Ureter (tissue), 1 donor: ENCODE measurements around the gene TANGO2. TPM values are rescaled to one million over a fixed set of nuclear protein-coding genes. Genes with fewer than 3 reads are reported as not detected.

Experiments
- DNase-seq: peaks from one replicate; pipeline ENCODE4 v3.0.0-alpha.2; 2020; ENCODE audit warnings: low spot score
- total RNA-seq: library from RNA; stranded (reverse); gene quantifications from one replicate; pipeline ENCODE4 v1.2.4, GENCODE V29; 2023
- donor health status: DM: yes; HTN: yes; CAD: no.

Gene TANGO2
- total RNA-seq, 1 donor from 2014 or later, result 28.8 TPM

GRCh38 chr22:20026204-20026908, 5.4 kb downstream of the TANGO2 start:
- DNase-seq, result no peak

- DNase-seq, result no peak
These were observed 6.2 kb downstream of the TANGO2 start for GRCh38 chr22:20026996-20027601.

DNA sequence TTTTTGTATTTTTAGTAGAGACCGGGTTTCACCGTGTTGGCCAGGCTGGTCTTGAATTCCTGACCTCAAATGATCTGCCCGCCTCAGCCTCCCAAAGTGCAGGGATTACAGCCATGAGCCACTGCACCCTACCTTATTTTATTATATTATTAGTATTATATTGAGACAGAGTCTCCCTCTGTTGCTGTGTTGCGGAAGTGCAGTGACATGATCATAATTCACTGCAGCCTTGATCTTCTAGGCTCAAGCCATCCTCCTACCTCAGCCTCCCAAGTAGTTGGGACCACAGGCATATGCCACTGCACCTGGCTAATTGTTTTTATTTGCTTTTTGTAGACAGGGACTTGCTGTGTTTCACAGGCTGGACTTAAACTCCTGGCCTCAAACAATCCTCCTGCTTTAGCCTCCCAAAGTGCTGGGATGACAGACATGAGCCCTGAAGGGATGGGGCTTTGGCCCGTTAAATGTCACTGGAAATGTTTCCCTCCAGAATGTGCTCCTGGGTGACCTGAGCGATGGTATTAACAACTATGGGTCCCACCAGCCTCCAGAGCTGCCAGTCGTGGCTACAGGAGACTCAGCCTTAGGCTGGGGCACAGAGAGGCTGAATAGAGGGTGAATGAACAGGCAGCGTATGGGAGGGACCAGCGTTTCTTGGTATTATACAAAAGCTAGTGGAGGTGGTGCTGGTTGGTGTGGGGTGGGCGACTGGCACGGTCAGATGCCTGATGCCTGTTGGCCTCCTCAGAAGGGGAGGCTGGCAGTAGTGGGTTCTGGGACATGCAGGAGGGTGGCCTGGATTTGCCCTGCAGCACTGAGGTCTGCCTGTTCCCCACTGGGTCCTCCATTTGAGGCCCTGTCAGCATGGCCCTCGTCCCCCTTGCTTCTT, 7.3 kb downstream of the TANGO2 start:
- no peak for DNase-seq

DNA sequence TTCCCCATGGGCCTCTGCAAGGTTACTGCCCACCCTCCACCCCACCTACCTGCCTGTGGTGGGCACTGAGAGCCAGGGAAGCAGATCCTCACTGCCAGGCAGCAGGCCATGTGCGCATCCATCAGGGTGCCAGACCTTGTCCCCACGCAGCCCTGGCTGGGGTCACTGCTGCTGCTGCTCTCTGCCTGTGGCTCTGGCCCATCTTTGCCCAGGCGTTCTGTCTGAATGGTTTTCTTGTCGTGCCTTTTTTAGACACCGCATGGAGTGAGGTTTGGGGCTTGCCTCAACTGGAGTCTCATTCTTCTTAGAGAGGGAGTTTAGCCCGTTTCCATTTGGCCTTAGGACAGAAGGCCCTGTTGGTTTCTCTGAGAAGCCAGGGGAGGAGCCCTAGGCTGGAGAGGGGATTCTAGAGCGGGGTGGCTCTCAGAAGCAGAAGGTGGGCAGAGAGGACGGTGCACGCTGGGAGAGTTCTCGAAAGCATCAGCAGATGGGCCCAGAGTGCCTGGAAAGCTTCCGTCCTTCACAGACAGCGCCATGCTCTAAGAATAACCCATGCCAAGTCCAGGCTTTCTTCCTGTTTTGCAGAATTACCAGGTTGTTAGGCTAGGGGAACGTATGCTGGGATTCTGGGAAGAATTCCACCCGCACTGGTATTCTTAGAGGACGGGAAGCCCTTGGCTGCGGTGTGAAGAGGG, 8.1 kb downstream of the TANGO2 start:
- no peak for DNase-seq

GRCh38 chr22:20029550-20030225, 8.8 kb downstream of the TANGO2 start:
- DNase-seq, result no peak

GRCh38 chr22:20031732-20032406, 11.0 kb downstream of the TANGO2 start:
- no peak for DNase-seq

GRCh38 chr22:20032407-20032991, 11.6 kb downstream of the TANGO2 start:
- no peak for DNase-seq

DNA sequence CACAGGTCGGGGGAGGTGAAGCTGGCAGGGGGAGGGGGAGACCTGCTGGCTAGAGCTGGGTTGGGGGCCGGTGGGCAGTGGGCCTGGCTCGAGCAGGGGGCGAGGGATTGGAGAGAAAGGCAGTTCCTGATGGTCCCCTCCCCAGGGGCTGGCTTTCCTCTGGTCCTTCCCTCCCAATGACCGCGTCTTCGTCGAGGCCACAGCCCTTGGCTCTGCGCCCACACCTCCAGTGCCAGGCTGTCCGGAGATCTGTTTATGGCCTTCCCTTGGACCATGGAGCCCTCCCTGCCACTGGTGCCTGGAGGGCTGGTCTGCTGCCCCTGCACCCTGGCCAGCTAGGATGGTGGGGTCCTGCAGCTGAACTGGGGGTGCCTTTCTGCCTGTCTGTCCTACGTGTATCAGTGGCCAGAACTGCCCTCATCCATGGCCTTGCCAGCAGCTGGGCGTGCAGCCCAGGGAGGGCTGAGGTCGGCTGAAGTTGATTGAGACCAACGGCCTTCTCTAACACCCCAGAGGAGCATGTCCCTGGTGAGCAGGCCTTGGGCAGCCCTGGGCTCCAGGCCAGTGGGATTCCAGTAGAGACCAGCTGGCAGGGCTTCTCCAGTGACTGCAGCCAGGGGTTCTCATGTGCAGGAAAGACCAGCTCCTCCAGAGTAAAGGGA, 12.3 kb downstream of the TANGO2 start:
- DNase-seq, result no peak

DNA sequence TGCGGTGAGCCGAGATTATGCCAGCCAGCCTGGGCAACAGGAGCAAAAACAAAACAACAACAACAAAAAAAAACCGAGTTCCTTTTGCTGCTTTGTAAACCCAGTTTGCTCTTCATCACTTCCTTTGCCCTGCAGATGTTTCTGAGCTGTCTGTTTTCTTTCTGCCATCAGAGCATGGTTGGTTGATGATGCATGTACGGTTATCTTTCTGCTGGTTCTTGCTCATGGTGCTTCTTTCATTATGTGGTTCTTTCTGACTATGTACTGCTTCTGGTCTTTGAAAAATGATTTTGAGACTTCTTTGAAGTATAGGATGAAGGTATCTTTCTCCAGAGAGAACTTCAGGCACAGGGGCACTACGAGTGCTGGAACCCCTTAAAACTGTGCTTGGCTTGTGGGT, 13.2 kb downstream of the TANGO2 start:
- no peak for DNase-seq

DNA sequence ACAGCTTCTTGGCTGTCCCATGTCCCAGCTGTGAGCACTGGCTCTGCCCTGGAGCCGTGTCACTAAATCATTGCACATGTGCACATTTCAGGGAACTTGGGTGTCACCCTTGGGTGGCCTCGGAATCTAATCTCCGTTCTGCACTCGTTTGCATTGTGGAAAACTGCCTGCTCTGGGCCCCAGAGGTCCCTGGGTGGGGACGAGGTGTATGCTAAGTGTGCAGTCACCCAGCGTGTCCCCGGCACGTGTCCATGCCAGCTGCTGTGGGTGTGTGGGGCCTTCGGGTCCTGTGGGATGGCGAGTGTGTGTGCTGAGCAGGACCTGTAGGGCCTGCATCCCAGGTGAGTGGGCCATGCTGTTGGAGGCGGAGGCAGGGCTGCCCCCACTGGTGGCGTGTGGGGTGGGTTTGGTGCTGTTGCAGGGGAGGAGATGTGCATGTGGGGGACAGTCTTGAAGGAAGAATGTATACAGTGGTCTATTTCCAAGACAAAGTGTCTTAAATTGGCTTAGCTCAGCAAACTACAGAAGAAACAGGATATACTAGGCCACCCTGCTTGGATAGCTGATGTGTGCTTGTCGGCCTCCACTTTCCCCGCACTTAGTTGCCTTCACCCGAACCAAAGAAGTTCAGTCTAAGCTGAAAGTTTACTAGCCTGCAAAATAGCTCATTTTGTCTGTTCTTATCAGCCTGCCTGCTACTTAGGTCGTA, 14.6 kb downstream of the TANGO2 start:
- DNase-seq, result no peak

GRCh38 chr22:20036084-20036482, 15.2 kb downstream of the TANGO2 start:
- DNase-seq, result no peak

DNA sequence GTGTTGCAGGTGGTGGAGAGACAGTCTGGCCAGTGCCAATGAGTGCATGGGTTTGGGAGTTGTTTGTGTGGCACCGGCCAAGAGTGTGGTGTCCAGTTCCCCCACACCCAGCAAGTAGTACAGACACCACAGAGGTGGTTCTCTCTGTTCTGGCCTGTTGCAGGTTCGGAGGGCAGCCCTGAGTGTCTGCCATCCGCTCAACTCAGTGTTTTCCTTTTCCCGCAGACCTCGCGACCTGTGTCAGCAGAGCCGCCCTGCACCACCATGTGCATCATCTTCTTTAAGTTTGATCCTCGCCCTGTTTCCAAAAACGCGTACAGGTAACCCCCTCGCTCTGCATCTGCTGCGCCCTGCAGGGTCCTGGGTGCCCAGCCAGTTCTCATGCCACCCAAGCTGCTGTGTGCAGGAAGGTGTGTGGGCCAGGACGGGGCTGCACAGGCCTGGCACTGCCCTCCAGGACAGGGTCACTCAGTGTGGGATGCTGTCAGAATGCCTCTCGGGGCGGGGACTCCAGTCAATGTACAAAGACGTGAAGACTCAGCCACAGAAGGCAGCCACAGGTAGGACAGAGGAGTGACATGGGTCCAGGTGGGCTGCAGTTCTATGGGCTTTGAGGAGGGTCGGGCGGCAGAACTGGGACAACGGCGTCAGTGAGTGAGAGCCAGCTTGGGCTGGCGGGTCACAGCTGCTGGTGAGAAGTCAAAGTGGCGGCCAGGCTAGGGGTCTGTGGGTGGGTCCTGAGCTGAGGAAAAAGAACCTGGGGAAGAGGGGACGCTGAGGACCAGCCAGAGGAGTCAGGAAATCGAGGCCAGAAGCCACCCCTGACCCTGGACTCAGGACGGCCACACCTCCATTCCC, 15.9 kb downstream of the TANGO2 start:
- DNase-seq, result no peak

GRCh38 chr22:20037419-20037818, 16.5 kb downstream of the TANGO2 start:
- no peak for DNase-seq

DNA sequence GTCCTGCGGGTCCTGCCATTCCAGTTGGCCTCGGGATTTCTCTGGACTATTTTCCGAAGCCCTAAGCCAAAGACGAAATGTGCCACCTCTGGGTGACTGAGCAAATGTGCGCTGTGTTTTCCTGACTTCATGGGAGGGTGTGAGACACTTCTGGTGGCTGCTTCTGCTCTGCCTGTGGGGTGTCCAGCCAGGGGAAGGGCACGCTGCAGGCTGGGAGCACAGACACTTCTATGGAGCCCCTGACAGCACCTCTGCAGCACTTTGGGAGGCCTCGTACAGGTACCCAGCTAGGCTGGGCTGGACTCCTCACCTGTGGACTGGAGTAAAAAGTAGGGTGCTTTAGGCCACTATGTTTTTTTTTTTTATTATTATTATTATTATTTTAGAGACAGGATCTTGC, 17.7 kb downstream of the TANGO2 start:
- no peak for DNase-seq

DNA sequence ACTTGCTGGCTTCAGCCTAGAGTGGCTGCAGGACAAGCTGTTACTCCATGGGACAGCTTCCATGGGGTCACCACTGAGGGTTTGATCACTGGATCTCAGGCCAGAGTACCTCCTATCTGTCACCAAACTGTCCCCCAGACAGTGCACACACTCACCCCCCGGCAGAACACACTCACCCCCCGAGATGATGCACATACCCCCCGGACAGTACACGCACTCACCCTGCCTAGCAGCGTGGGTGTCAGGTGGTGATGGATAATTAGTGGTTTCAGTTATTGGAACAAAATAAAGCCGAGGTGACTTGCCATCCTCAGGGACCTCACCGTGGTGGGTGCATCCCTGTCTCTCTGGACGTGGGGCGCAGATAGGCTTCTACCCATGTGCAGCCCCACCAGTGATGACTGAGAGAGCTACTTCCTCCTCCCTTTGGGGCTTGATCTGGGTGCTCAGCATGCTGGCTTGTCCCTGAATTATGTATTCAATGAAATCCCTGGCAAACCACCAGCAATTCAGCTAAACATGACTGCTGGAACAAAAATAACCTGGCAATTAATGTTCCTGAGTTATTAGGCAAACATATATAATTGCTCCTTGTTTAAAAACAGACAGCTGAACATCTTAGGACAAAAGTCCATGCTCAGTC, 18.9 kb downstream of the TANGO2 start:
- DNase-seq, result no peak

- no peak for DNase-seq
These were observed 19.7 kb downstream of the TANGO2 start for GRCh38 chr22:20040327-20041200.
